ENCODE measurements around the gene MPHOSPH9.

DNA sequence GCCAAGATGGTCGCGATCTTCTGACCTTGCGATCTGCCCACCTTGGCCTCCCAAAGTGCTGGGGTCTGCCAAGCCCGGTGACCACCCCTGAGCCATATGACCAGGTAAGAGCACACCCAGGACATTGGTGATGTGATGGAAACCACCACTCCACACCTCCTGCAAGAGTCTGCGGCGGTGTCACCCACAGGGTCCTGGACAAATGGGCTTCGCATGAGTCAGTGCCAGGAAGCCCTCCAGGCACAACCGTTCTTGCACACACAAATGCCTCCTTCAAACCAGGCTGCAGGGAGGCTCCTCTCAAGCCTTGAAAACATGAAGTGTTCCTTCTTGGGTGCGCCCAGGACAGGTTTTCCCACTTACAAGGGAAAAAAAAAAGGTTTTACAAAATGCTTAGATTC lies 98.7 kb downstream of the MPHOSPH9 start:
- no peak for TF ChIP-seq MXI1 (IDR thresholded peaks at IDR 0.05; ENCODE audit: borderline replicate concordance, low read depth, low read length)
- no peak for TF ChIP-seq MTA3 (CRISPR knock-in tag; IDR thresholded peaks at IDR 0.05)
- TF ChIP-seq ZNF558 (CRISPR knock-in tag; IDR thresholded peaks at IDR 0.05; ENCODE audit: borderline replicate concordance), result no peak
- no peak for TF ChIP-seq ZFX (CRISPR knock-in tag; IDR thresholded peaks at IDR 0.05; ENCODE audit: low read depth)
- TF ChIP-seq ZNF678 (CRISPR knock-in tag; IDR thresholded peaks at IDR 0.05), result no peak
- TF ChIP-seq, protein P1, sequence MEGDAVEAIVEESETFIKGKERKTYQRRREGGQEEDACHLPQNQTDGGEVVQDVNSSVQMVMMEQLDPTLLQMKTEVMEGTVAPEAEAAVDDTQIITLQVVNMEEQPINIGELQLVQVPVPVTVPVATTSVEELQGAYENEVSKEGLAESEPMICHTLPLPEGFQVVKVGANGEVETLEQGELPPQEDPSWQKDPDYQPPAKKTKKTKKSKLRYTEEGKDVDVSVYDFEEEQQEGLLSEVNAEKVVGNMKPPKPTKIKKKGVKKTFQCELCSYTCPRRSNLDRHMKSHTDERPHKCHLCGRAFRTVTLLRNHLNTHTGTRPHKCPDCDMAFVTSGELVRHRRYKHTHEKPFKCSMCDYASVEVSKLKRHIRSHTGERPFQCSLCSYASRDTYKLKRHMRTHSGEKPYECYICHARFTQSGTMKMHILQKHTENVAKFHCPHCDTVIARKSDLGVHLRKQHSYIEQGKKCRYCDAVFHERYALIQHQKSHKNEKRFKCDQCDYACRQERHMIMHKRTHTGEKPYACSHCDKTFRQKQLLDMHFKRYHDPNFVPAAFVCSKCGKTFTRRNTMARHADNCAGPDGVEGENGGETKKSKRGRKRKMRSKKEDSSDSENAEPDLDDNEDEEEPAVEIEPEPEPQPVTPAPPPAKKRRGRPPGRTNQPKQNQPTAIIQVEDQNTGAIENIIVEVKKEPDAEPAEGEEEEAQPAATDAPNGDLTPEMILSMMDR (CRISPR knock-in tag; IDR thresholded peaks at IDR 0.05), result no peak
